ENCODE results near the gene HEATR1.
"Not testable (repeated sequence)": the region's sequence is repeated elsewhere in the genome, so short reads cannot be mapped to it uniquely, and the experiment has no call there.

HEATR1 gene

DNA sequence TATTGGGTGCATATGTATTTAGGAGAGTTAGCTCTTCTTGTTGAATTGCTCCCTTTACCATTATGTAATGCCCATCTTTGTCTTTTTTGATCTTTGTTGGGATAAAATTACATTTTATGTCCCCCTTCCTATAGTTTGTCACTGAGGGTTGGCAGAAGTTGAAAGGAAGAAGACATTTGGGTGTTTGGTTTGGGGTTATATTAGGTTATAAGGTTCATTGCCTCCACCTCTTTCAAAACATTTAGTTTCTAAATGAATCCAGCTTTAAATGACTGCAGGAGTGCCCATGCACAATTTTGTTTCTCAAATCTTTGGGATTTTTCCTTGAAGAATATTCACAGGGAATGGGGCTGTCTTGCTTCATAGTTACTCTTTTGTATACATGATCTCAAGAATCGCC is 95.1 kb downstream of the HEATR1 start:
- DNase-seq = no peak

- no peak for DNase-seq
Measured at GRCh38 chr1:236508593-236509027, 95.7 kb downstream of the HEATR1 start.

GRCh38 chr1:236507022-236507700 is 97.2 kb downstream of the HEATR1 start:
- DNase-seq = no peak

DNA sequence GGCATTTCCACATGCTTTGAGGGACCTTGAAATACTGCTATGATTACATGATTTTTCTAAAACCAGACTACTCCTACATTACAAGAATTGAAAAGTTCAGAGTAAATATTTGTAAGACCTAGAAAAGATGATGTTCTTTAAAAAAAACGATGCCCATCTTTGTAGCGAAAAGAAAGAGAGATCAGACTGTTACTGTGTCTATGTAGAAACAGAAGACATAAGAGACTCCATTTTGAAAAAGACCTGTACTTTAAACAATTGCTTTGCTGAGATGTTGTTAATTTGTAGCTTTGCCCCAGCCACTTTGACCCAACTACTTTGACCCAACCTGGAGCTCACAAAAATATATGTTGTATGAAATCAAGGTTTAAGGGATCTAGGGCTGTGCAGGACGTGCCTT is 100.0 kb downstream of the HEATR1 start:
- not testable (repeated sequence) for DNase-seq

DNA sequence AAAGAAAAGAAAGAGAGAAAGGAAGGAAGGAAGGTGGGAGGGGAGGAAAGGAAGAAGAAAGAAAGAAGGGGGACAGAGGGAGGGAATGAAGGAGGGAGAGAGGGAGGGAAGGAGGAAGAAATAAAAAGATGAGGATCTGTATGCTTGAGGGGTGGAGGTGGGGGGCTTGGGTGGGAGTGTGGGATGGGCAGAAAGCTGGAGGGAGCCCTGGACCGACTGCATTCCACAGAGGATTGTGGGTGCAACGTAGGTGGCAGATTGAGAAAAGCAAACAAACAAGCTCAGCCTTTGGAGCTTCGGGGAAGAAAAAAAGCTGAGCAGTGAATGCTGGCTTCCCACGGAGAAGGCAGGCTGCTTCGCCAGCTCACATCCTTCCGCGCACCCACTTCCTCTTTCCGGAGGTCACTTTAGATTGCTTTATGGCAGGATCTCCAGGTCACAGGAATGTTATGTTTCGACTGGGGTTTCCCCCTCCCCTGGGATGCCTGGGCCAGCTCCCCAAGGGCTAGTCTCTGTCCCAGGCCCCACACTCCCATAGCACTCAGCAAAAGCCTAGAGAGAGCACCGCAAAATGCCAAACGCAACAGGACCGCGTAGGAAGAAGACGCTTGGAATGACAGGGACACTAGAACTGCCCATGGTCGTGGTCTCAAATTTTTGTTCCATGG is 101.2 kb downstream of the HEATR1 start:
- DNase-seq = peak in 2 of 3 experiments; percentile 35 to 59

GRCh38 chr1:236502579-236502971 is 101.7 kb downstream of the HEATR1 start:
- DNase-seq = peak in 1 of 3 experiments; percentile 15

DNA sequence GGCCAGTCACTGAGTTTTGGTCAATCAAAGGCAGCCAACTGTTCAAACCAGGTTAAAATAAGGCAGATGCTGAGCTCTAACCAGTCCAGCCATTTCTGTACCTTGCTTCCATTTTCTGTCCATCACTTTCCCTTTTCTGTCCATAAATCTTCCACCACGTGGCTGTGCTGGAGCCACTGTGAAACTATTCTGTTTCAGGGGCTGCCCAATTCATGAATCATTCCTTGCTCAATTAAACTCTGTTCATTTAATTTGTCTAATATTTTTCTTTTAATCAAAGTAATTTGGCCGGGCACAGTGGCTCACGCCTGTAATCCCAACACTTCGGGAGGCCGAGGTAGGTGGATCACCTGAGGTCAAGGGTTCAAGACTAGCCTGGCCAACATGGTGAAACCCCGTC is 103.2 kb downstream of the HEATR1 start:
- DNase-seq = no peak

Data from NCI-H1417 (cell line).